ENCODE measurements around the gene RALGAPA1. TPM values are rescaled to one million over a fixed set of nuclear protein-coding genes. Genes with fewer than 3 reads are reported as not detected.
"Not testable (repeated sequence)": the region's sequence is repeated elsewhere in the genome, so short reads cannot be mapped to it uniquely, and the experiment has no call there.

The RALGAPA1 gene
- polyA plus RNA-seq, 1 of the 3 experiments (the other 2 are of a cell fraction): 3.6 TPM

DNA sequence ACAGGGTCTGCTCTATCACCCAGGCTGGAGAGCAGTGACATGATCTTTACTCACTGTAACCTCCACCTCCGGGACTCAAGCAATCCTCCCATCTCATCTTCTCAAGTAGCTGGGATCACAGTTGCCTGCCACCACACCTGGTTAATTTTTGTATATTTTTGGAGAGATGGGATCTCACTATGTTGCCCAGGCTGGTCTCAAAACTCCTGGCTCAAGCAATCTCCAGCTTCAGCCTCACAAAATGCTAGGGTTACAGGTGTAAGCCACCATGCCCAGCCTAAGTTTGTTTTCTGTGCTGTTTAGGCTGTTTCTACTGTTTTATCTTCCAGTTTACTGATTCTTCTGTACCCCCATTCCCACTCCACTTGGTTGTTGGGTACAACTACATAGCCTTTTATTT, 208.8 kb downstream of the RALGAPA1 start (continued):
- TF ChIP-seq EP300 (IDR thresholded peaks at IDR 0.05; ENCODE audit: borderline replicate concordance in 1 of 2, low read depth in 1 of 2, low read length in 1 of 2): no peak

DNA sequence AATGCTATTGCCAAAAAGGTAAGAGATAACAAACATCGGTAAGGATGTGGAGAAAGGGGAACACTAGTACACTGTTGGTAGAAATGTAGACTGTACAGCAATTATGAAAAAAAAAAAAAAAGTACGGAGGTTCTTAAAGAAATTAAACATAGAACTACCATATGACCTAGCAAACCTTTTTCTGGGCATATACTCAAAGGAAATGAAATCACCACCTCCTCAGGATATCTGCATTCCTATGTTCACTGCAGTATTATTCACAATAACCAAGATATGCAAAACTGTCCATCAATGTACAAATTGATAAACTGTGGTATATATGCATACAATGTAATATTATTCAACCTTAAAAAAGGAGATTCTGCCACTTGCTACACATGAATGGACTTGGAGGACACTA, 214.5 kb downstream of the RALGAPA1 start:
- no peak overlapping the region for H2AFZ ChIP-seq (ENCODE audit: low read depth)
- H3K79me2 ChIP-seq (ENCODE audit: insufficient read depth): no peaks in the 10 kb centered on the region
- no peak overlapping the region for H3K4me2 ChIP-seq
- H3K27ac ChIP-seq (ENCODE audit: low read depth in 2 of 2, low read length in 1 of 2): no peak overlapping the region
- H3F3A ChIP-seq (replicated peaks; ENCODE audit: insufficient read depth): no peaks in the 10 kb centered on the region
- H3K4me3 ChIP-seq (ENCODE audit: low read depth in 2 of 2, low read length in 1 of 2): no peak overlapping the region
- no peaks in the 10 kb centered on the region for H4K20me1 ChIP-seq (ENCODE audit: insufficient read depth)
- DNase-seq: no peak
- TF ChIP-seq EZH2phosphoT487 (IDR thresholded peaks at IDR 0.05; ENCODE audit: borderline replicate concordance, low read depth) (no peak), SIN3A (IDR thresholded peaks at IDR 0.05; ENCODE audit: borderline replicate concordance, low read depth, low read length) (no peak), JUND (IDR thresholded peaks at IDR 0.05) (no peak), TEAD4 (IDR thresholded peaks at IDR 0.05; ENCODE audit: borderline replicate concordance, insufficient read depth) (no peak), SMC3 (IDR thresholded peaks at IDR 0.05; ENCODE audit: low read depth, low read length) (no peak), MXI1 (IDR thresholded peaks at IDR 0.05; ENCODE audit: low read depth, low read length) (no peak), MEF2A (IDR thresholded peaks at IDR 0.05; ENCODE audit: borderline replicate concordance, low read depth) (no peak), RFX5 (IDR thresholded peaks at IDR 0.05; ENCODE audit: low read length) (no peak), FOXJ3 (CRISPR knock-in tag; IDR thresholded peaks at IDR 0.05) (no peak), GABPA (IDR thresholded peaks at IDR 0.05; ENCODE audit: low read depth) (no peak), CHD2 (IDR thresholded peaks at IDR 0.05; ENCODE audit: low read length, partially characterized antibody) (no peak), FOSL2 (IDR thresholded peaks at IDR 0.05; ENCODE audit: borderline replicate concordance, low read depth) (no peak), TAF1 (IDR thresholded peaks at IDR 0.05; ENCODE audit: borderline replicate concordance, low read depth, low read length) (no peak), RCOR1 (IDR thresholded peaks at IDR 0.05; ENCODE audit: low read length) (no peak), YY1 (IDR thresholded peaks at IDR 0.05; ENCODE audit: low read depth) (no peak)
- TF ChIP-seq, protein P1, sequence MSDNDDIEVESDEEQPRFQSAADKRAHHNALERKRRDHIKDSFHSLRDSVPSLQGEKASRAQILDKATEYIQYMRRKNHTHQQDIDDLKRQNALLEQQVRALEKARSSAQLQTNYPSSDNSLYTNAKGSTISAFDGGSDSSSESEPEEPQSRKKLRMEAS (IDR thresholded peaks at IDR 0.05; ENCODE audit: low read depth): no peak
- TF ChIP-seq, protein P2, sequence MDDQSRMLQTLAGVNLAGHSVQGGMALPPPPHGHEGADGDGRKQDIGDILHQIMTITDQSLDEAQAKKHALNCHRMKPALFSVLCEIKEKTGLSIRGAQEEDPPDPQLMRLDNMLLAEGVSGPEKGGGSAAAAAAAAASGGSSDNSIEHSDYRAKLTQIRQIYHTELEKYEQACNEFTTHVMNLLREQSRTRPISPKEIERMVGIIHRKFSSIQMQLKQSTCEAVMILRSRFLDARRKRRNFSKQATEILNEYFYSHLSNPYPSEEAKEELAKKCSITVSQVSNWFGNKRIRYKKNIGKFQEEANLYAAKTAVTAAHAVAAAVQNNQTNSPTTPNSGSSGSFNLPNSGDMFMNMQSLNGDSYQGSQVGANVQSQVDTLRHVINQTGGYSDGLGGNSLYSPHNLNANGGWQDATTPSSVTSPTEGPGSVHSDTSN (IDR thresholded peaks at IDR 0.05): no peak
- TF ChIP-seq, protein P3, sequence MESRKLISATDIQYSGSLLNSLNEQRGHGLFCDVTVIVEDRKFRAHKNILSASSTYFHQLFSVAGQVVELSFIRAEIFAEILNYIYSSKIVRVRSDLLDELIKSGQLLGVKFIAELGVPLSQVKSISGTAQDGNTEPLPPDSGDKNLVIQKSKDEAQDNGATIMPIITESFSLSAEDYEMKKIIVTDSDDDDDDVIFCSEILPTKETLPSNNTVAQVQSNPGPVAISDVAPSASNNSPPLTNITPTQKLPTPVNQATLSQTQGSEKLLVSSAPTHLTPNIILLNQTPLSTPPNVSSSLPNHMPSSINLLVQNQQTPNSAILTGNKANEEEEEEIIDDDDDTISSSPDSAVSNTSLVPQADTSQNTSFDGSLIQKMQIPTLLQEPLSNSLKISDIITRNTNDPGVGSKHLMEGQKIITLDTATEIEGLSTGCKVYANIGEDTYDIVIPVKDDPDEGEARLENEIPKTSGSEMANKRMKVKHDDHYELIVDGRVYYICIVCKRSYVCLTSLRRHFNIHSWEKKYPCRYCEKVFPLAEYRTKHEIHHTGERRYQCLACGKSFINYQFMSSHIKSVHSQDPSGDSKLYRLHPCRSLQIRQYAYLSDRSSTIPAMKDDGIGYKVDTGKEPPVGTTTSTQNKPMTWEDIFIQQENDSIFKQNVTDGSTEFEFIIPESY (IDR thresholded peaks at IDR 0.05; ENCODE audit: borderline replicate concordance, low read depth): no peak
- H3K36me3 ChIP-seq (replicated peaks in 1 of 2; ENCODE audit: control insufficient read depth in 1 of 2, insufficient read depth in 2 of 2, low read length in 1 of 2): peaks cover 0 to 18% of the 10 kb centered on the region in 2 experiments
- POLR2A ChIA-PET: no interaction called here
- CTCF ChIA-PET: no interaction called here
- no peak overlapping the region for H3K9ac ChIP-seq
- H3K4me1 ChIP-seq (ENCODE audit: control insufficient read depth in 1 of 2, insufficient read depth in 2 of 2, low read depth in 1 of 2, low read length in 1 of 2): no peaks in the 10 kb centered on the region
- no peaks in the 10 kb centered on the region for H3K27me3 ChIP-seq (ENCODE audit: insufficient read depth)
- 91% methylated on average over 2 of the region's 2 CpGs for WGBS (ENCODE audit: low lambda C conversion rate)
- H3K9me2 ChIP-seq: no peaks in the 10 kb centered on the region
- H3K9me3 ChIP-seq: no peaks in the 10 kb centered on the region

DNA sequence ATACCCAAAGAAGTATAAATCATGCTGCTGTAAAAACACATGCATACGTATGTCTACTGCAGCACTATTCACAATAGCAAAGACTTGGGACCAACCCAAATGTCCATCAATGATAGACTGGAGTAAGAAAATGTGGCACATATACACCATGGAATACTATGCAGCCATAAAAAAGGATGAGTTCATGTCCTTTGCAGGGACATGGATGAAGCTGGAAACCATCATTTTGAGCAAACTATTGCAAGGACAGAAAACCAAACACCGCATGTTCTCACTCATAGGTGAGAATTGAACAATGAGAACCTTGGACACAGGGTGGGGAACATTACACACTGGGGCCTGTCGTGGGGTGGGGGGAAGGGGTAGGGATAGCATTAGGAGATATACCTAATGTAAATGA, 221.7 kb downstream of the RALGAPA1 start:
- H2AFZ ChIP-seq (ENCODE audit: low read depth); H3F3A ChIP-seq (replicated peaks; ENCODE audit: insufficient read depth); CTCF ChIA-PET; H3K4me2 ChIP-seq; H4K20me1 ChIP-seq (ENCODE audit: insufficient read depth); H3K4me3 ChIP-seq (ENCODE audit: low read depth in 2 of 2, low read length in 1 of 2); H3K9ac ChIP-seq; H3K27ac ChIP-seq (ENCODE audit: low read depth in 2 of 2, low read length in 1 of 2); H3K27me3 ChIP-seq (ENCODE audit: insufficient read depth); H3K4me1 ChIP-seq (ENCODE audit: control insufficient read depth in 1 of 2, insufficient read depth in 2 of 2, low read depth in 1 of 2, low read length in 1 of 2); H3K9me2 ChIP-seq; H3K9me3 ChIP-seq; POLR2A ChIA-PET; DNase-seq; H3K79me2 ChIP-seq (ENCODE audit: insufficient read depth): not testable (repeated sequence)
- H3K36me3 ChIP-seq (replicated peaks in 1 of 2; ENCODE audit: control insufficient read depth in 1 of 2, insufficient read depth in 2 of 2, low read length in 1 of 2): peaks cover 3 to 17% of the 10 kb centered on the region in 2 experiments
- 94% methylated on average over 3 of the region's 3 CpGs for WGBS (ENCODE audit: low lambda C conversion rate)
